IPS DF 4.7 (cell line): ENCODE measurements around the gene SEPTIN14.
"Not testable (repeated sequence)": the region's sequence is repeated elsewhere in the genome, so short reads cannot be mapped to it uniquely, and the experiment has no call there.

ENCODE experiments used
- DNase-seq: peaks from one replicate; pipeline ENCODE4 v3.0.0-alpha.2; 2013; ENCODE audit warnings: low spot score; ENCODE audit errors: extremely low read depth

SEPTIN14 gene

GRCh38 chr7:55785444-55785843 is 77.1 kb downstream of the SEPTIN14 start:
- not testable (repeated sequence) for DNase-seq

- DNase-seq, result no peak
Measured at GRCh38 chr7:55784151-55784550, 78.4 kb downstream of the SEPTIN14 start.

GRCh38 chr7:55778631-55779030 is 83.9 kb downstream of the SEPTIN14 start:
- no peak for DNase-seq

- no peak for DNase-seq
Measured at GRCh38 chr7:55776196-55776595, 86.4 kb downstream of the SEPTIN14 start.

GRCh38 chr7:55775051-55775420 is 87.5 kb downstream of the SEPTIN14 start:
- DNase-seq, result no peak

- DNase-seq, result no peak
Measured at GRCh38 chr7:55774327-55775050, 88.1 kb downstream of the SEPTIN14 start.

GRCh38 chr7:55770778-55771177 is 91.8 kb downstream of the SEPTIN14 start:
- no peak for DNase-seq

GRCh38 chr7:55753274-55753862 is 109.2 kb downstream of the SEPTIN14 start:
- DNase-seq, result not testable (repeated sequence)

GRCh38 chr7:55744706-55745105 is 117.8 kb downstream of the SEPTIN14 start:
- peak; percentile 7 for DNase-seq
